ENCODE data around the gene SYPL1.

SYPL1 gene

DNA sequence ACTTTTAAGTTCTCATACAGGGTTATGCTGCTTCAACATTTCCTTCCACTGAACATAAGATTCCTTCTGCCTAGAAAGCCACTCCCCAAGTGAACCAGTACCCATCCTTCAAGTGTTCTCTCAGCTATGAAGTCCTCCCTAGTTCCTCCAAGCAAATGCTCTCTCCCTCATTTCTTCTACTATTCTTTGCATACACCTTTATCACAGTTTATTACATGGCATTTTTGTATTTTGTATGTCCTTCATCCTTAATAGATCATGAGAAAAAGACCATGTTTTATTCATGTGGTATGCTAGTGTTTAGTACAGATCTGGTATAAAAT is 1.9 kb downstream of the SYPL1 start:
- peak; percentile 64 for DNase-seq (ENCODE audit: low read depth)
- peak overlapping the region; percentile 90 for H3K4me3 ChIP-seq (ENCODE audit: low read depth, low read length)
- TF ChIP-seq POLR2A (IDR thresholded peaks at IDR 0.05; ENCODE audit: extremely low read depth, insufficient read length) (no peak), MYC (IDR thresholded peaks at IDR 0.05; ENCODE audit: low read depth, low read length) (no peak)
- TF ChIP-seq, protein P1, sequence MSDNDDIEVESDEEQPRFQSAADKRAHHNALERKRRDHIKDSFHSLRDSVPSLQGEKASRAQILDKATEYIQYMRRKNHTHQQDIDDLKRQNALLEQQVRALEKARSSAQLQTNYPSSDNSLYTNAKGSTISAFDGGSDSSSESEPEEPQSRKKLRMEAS (IDR thresholded peaks at IDR 0.05; ENCODE audit: low read depth, low read length): no peak

DNA sequence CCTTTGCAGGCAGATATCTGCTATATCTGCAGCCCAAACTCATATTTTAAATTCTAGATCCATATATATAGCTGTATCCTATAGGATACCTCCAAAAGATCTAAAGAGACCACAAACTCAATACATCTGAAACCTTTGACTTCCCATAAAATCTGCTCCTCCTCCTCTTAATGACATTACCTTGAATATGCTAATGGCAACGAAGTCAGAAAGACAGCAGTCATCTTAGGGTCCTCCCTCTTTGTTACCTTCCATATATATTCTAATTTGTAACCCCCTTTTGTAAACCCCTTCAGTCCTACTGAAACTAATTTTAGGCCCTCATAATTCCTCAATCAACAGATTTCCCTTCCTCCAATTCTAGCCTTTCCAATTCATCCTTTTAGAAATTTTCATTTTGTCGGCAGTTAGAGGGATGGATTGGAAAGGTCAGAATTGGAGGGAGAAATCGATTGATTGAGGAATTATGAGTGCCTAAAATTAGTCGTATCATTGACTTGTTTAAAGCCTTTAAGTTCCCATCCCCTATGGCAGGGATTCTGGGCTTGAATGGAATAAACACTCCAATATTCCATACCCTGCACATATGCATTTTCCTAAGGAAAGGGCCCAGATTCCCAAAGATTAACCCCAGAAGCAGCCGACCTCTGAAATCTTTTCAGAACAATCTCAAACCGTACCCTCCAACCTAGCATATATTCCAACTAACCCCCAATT is 2.4 kb downstream of the SYPL1 start:
- DNase-seq (ENCODE audit: low read depth): no peak
- TF ChIP-seq POLR2A (IDR thresholded peaks at IDR 0.05; ENCODE audit: extremely low read depth, insufficient read length) (no peak), MYC (IDR thresholded peaks at IDR 0.05; ENCODE audit: low read depth, low read length) (no peak)
- H3K4me3 ChIP-seq (ENCODE audit: low read depth, low read length): peak overlapping the region; percentile 90

DNA sequence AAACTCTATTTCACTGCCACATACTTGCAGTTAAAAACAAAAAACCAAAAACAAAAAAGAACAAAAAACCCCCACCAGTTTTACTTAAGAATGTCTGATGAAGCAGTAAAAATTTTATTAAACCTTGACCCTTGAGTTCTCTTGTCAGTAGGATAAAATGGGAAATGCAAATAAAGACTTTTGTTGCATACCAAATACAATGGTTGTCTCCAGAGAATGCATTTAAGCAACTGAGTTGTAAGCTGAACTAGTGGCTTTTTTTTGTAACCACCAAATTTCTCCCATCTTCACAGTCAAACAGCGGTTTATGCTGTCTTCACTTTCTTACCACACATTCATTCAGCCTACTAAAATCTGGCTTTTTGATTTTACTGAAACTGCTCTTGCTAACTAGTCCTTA is 3.1 kb downstream of the SYPL1 start:
- no peak for TF ChIP-seq MYC (IDR thresholded peaks at IDR 0.05; ENCODE audit: low read depth, low read length)
- TF ChIP-seq, protein P1 (IDR thresholded peaks at IDR 0.05; ENCODE audit: low read depth, low read length): no peak
- TF ChIP-seq, protein P2, sequence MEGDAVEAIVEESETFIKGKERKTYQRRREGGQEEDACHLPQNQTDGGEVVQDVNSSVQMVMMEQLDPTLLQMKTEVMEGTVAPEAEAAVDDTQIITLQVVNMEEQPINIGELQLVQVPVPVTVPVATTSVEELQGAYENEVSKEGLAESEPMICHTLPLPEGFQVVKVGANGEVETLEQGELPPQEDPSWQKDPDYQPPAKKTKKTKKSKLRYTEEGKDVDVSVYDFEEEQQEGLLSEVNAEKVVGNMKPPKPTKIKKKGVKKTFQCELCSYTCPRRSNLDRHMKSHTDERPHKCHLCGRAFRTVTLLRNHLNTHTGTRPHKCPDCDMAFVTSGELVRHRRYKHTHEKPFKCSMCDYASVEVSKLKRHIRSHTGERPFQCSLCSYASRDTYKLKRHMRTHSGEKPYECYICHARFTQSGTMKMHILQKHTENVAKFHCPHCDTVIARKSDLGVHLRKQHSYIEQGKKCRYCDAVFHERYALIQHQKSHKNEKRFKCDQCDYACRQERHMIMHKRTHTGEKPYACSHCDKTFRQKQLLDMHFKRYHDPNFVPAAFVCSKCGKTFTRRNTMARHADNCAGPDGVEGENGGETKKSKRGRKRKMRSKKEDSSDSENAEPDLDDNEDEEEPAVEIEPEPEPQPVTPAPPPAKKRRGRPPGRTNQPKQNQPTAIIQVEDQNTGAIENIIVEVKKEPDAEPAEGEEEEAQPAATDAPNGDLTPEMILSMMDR (IDR thresholded peaks at IDR 0.05; ENCODE audit: low read depth, low read length): no peak
- TF ChIP-seq POLR2A (IDR thresholded peaks at IDR 0.05; ENCODE audit: extremely low read depth, insufficient read length): no peak
- peak overlapping the region; percentile 90 for H3K4me3 ChIP-seq (ENCODE audit: low read depth, low read length)
- peak; percentile 56 for DNase-seq (ENCODE audit: low read depth)

DNA sequence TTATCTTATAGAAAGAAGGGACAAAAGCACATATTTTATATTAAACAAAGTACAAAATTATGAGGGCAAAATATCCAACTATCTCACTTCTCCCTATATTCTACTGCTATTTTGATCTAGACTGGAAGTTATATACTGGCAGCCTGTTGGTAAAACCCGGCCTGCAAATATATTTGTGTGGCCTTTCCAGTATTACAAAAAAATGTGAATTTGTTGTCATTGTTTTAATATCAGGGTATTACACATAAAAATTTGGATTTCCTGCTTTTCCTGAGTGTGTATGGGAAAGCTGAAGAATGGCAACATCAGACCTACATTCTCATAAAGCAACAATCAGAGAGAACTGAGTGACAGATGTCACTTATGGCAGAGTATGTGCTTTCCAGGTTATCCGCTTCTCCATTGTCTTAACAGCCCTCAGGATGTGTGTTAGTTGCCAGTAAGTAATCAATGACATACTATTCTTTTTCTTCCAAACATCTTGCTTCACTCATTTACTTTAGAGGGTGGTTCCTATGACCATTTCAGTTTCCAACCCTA is 7.3 kb downstream of the SYPL1 start:
- H3K4me3 ChIP-seq (ENCODE audit: low read depth, low read length): no peak overlapping the region
- TF ChIP-seq POLR2A (IDR thresholded peaks at IDR 0.05; ENCODE audit: extremely low read depth, insufficient read length) (no peak), MYC (IDR thresholded peaks at IDR 0.05; ENCODE audit: low read depth, low read length) (no peak)
- TF ChIP-seq, protein P2 (IDR thresholded peaks at IDR 0.05; ENCODE audit: low read depth, low read length): no peak
- TF ChIP-seq, protein P1 (IDR thresholded peaks at IDR 0.05; ENCODE audit: low read depth, low read length): no peak
- no peak for DNase-seq (ENCODE audit: low read depth)

DNA sequence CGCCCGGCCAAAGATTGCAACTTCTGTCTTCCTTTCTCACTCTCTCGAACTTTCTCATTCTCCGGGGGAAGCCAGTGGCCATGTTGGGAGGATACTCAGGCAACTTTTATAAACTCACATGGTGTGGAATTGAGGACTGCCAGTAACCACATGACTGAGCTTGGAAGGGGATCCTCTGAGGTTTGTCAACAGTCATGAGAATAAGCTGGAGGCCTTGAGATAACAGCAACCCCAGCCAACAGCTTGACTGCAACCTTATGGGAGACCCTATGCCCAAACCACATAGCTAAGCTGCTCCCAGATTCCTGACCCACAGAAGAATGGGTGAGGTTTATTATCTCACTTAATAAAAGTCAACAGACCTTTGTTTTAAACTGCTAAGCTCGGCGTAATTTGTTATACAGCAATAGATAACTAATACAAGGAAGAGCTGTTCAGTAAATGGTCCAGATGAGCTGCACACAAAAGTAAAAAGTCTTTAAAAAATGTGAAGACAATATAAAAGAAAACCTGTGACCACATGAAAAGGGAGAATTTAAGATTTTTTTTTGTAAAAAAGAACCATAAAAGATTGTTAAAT is 9.6 kb downstream of the SYPL1 start:
- H3K4me3 ChIP-seq (ENCODE audit: low read depth, low read length): no peak overlapping the region

DNA sequence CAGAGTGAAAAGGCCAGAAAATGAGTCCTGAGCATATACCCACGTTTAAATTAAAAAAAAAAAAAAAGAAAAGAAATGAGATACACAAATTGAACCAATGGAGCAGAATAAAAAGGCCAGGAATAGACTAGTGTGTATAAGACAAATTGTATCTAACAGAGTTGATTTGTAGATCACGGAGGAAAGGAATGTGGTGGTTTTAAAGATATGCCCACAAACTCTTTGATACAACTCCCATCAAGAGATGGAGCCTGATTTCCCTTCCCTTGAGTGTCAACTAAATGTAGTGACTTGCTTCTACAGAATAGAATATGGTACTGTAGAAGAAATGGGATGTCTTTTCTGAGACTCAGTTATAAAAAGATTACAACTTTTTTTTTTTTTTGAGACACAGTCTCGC is 10.4 kb downstream of the SYPL1 start:
- DNase-seq (ENCODE audit: low read depth): no peak
- TF ChIP-seq, protein P1 (IDR thresholded peaks at IDR 0.05; ENCODE audit: low read depth, low read length): no peak
- no peak for TF ChIP-seq POLR2A (IDR thresholded peaks at IDR 0.05; ENCODE audit: extremely low read depth, insufficient read length)
- no peak for TF ChIP-seq MYC (IDR thresholded peaks at IDR 0.05; ENCODE audit: low read depth, low read length)
- TF ChIP-seq, protein P2 (IDR thresholded peaks at IDR 0.05; ENCODE audit: low read depth, low read length): no peak

More for the DNA sequence above, 9.6 kb downstream of the SYPL1 start:
- TF ChIP-seq, protein P2 (IDR thresholded peaks at IDR 0.05; ENCODE audit: low read depth, low read length): no peak
- TF ChIP-seq MYC (IDR thresholded peaks at IDR 0.05; ENCODE audit: low read depth, low read length) (no peak), POLR2A (IDR thresholded peaks at IDR 0.05; ENCODE audit: extremely low read depth, insufficient read length) (no peak)
- TF ChIP-seq, protein P1 (IDR thresholded peaks at IDR 0.05; ENCODE audit: low read depth, low read length): no peak
- no peak for DNase-seq (ENCODE audit: low read depth)

More for the DNA sequence above, 10.4 kb downstream of the SYPL1 start:
- H3K4me3 ChIP-seq (ENCODE audit: low read depth, low read length): no peak overlapping the region
